Type B pancreatic cell (in vitro differentiated cells): ENCODE measurements around the gene SMIM38. TPM values are rescaled to one million over a fixed set of nuclear protein-coding genes. Genes with fewer than 3 reads are reported as not detected.

Experiments used
- DNase-seq: peaks from one replicate; pipeline ENCODE4 v3.0.0; 2021; ENCODE audit warnings: mixed read lengths; ENCODE audit not compliant: unreplicated experiment; ENCODE audit errors: extremely low spot score
- H3K27ac Mint-ChIP-seq: 2 replicates; pipeline ENCODE4 v1.8.0; 2021; ENCODE audit warnings: mild to moderate bottlenecking, mixed read lengths
- H3K27me3 Mint-ChIP-seq: 2 replicates; pipeline ENCODE4 v1.8.0; 2021; ENCODE audit warnings: mixed read lengths
- H3K36me3 Mint-ChIP-seq: 2 replicates; pipeline ENCODE4 v1.8.0; 2021; ENCODE audit warnings: mixed read lengths
- H3K4me1 Mint-ChIP-seq: one replicate; pipeline ENCODE4 v1.8.0; 2021; ENCODE audit warnings: mixed read lengths; ENCODE audit not compliant: unreplicated experiment
- H3K4me3 Mint-ChIP-seq: 2 replicates; pipeline ENCODE4 v1.8.0; 2021; ENCODE audit warnings: mild to moderate bottlenecking, mixed read lengths
- H3K9me3 Mint-ChIP-seq: 2 replicates; pipeline ENCODE4 v1.8.0; 2021; ENCODE audit warnings: mixed read lengths
- CTCF ChIP-seq: fragments of 200-600 bp; sonication (generic); conservative IDR thresholded peaks from 2 replicates; pipeline ENCODE4 v1.5.0; 2021; ENCODE audit warnings: antibody characterized with exemption, mild to moderate bottlenecking
- total RNA-seq: library from RNA; stranded (reverse); gene quantifications from 2 replicates; pipeline ENCODE4 v1.2.1, GENCODE V29; 2021; ENCODE audit warnings: low replicate concordance

The SMIM38 gene
- total RNA-seq, 1 donor from 2014 or later, result 5.3 TPM

- Mint-ChIP-seq H3K4me3 (no peak overlapping the region), H3K27me3 (no peaks in the 10 kb centered on the region), H3K27ac (no peak overlapping the region), H3K9me3 (peaks cover 19% of the 10 kb centered on the region), H3K36me3 (peaks cover 13% of the 10 kb centered on the region), H3K4me1 (peaks cover 42% of the 10 kb centered on the region)
- TF ChIP-seq CTCF, result no peak
- DNase-seq, result no peak
These were observed 37.4 kb downstream of the SMIM38 start for GRCh38 chr11:69193151-69193550.

GRCh38 chr11:69193629-69194028 lies 37.9 kb downstream of the SMIM38 start:
- Mint-ChIP-seq H3K36me3 (peaks cover 13% of the 10 kb centered on the region), H3K27me3 (no peaks in the 10 kb centered on the region), H3K4me3 (no peak overlapping the region), H3K9me3 (peaks cover 15% of the 10 kb centered on the region), H3K4me1 (peaks cover 41% of the 10 kb centered on the region), H3K27ac (no peak overlapping the region)
- no peak for TF ChIP-seq CTCF
- DNase-seq, result no peak

GRCh38 chr11:69194396-69194795 lies 38.7 kb downstream of the SMIM38 start:
- TF ChIP-seq CTCF, result no peak
- Mint-ChIP-seq H3K4me1 (peaks cover 43% of the 10 kb centered on the region), H3K36me3 (peaks cover 7% of the 10 kb centered on the region), H3K27me3 (no peaks in the 10 kb centered on the region), H3K9me3 (peaks cover 8% of the 10 kb centered on the region), H3K27ac (no peak overlapping the region), H3K4me3 (no peak overlapping the region)
- no peak for DNase-seq

- peaks cover 9% of the 10 kb centered on the region for H3K36me3 Mint-ChIP-seq
- peak overlapping the region; percentile 60 for H3K27ac Mint-ChIP-seq
- peaks cover 2% of the 10 kb centered on the region for H3K27me3 Mint-ChIP-seq
- peaks cover 6% of the 10 kb centered on the region for H3K9me3 Mint-ChIP-seq
- H3K4me3 Mint-ChIP-seq, result peak overlapping the region; percentile 6
- H3K4me1 Mint-ChIP-seq, result peaks cover 48% of the 10 kb centered on the region
- DNase-seq, result no peak
- TF ChIP-seq CTCF, result no peak
These were observed 39.2 kb downstream of the SMIM38 start for GRCh38 chr11:69194956-69195355.

- peak; percentile 82 for DNase-seq
- peaks cover 6% of the 10 kb centered on the region for H3K9me3 Mint-ChIP-seq
- peaks cover 55% of the 10 kb centered on the region for H3K4me1 Mint-ChIP-seq
- H3K4me3 Mint-ChIP-seq, result no peak overlapping the region
- no peak for TF ChIP-seq CTCF
- H3K27me3 Mint-ChIP-seq, result peaks cover 4% of the 10 kb centered on the region
- no peak overlapping the region for H3K27ac Mint-ChIP-seq
- peaks cover 9% of the 10 kb centered on the region for H3K36me3 Mint-ChIP-seq
These were observed 40.4 kb downstream of the SMIM38 start for GRCh38 chr11:69195824-69196782.
